ENCODE measurements around the gene CNNM3.
A peak's percentile ranks its signal among the peaks of the same experiment; 100 is the strongest.

CNNM3 gene

GRCh38 chr2:96838345-96839292 lies 22.6 kb downstream of the CNNM3 start:
- DNase-seq = no peak

- no peak for DNase-seq
These were observed 23.3 kb downstream of the CNNM3 start for GRCh38 chr2:96839293-96839874.

- no peak for DNase-seq
These were observed 24.1 kb downstream of the CNNM3 start for GRCh38 chr2:96839875-96840850.

GRCh38 chr2:96841701-96842495 lies 25.8 kb downstream of the CNNM3 start:
- no peak for DNase-seq

- no peak for DNase-seq
These were observed 26.5 kb downstream of the CNNM3 start for GRCh38 chr2:96842600-96842999.

- DNase-seq = no peak
These were observed 27.6 kb downstream of the CNNM3 start, which contains the start of gene ANKRD23 for GRCh38 chr2:96843538-96844268. ANKRD23 (minus strand) TSS chr2:96844021; CDS start chr2:96843992, 29 bp downstream.

GRCh38 chr2:96844405-96844808 lies 28.3 kb downstream of the CNNM3 start:
- DNase-seq = no peak

- DNase-seq = no peak
These were observed 30.8 kb downstream of the CNNM3 start for GRCh38 chr2:96846825-96847224.

GRCh38 chr2:96847586-96847985 lies 31.5 kb downstream of the CNNM3 start:
- no peak for DNase-seq

- DNase-seq = no peak
These were observed 32.2 kb downstream of the CNNM3 start for GRCh38 chr2:96848264-96848663.

GRCh38 chr2:96852667-96853066 lies 36.6 kb downstream of the CNNM3 start:
- DNase-seq = no peak

- no peak for DNase-seq
These were observed 37.3 kb downstream of the CNNM3 start for GRCh38 chr2:96853321-96853720.

GRCh38 chr2:96856776-96857666 lies 41.0 kb downstream of the CNNM3 start:
- DNase-seq = peak in 6 of 51 donors; percentile 37 to 75 (median 55)

- DNase-seq = peak; percentile 29 to 98 (median 95)
These were observed 41.8 kb downstream of the CNNM3 start, which contains the start of gene ANKRD39 for GRCh38 chr2:96857667-96858372. ANKRD39 (minus strand) TSS chr2:96858016; CDS start chr2:96857987, 29 bp downstream.

GRCh38 chr2:96859099-96859649 lies 43.1 kb downstream of the CNNM3 start:
- peak in 9 of 51 donors; percentile 25 to 68 (median 40) for DNase-seq

GRCh38 chr2:96859681-96860064 lies 43.6 kb downstream of the CNNM3 start:
- peak in 1 of 51 donors; percentile 39 for DNase-seq
